GM21737 (cell line): Measurements from ENCODE around the gene ADAMTS2.

Experiments used
- ATAC-seq: cut with Tn5 transposase; IDR thresholded peaks from one replicate; pipeline ENCODE4 v1.9.1; 2021; ENCODE audit warnings: mild to moderate bottlenecking, moderate library complexity; ENCODE audit not compliant: unreplicated experiment

Gene ADAMTS2

DNA sequence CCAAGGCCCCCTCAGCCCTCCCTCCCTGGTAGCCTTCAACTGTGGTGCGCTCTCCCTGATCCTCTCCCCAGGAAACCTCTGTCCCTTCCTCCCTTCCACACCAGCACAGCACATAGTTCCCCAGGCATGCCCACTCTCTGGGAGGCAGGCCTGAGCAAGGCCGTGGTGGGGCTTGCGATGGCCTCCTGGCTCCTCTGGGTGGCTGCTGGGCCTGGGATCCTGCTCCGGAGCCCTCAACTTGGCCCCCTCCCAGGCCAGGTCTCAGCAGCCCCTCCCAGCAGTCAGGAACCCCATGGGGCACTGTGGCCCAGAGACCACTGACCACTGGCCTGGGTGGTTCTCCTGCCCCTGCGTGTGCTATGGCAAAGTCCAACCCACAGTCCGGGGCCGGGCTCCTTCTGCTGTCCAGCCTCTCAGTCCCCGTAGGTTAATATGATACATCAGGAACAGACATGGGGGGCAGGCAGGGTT, 159.3 kb downstream of the ADAMTS2 start:
- ATAC-seq, result no peak

DNA sequence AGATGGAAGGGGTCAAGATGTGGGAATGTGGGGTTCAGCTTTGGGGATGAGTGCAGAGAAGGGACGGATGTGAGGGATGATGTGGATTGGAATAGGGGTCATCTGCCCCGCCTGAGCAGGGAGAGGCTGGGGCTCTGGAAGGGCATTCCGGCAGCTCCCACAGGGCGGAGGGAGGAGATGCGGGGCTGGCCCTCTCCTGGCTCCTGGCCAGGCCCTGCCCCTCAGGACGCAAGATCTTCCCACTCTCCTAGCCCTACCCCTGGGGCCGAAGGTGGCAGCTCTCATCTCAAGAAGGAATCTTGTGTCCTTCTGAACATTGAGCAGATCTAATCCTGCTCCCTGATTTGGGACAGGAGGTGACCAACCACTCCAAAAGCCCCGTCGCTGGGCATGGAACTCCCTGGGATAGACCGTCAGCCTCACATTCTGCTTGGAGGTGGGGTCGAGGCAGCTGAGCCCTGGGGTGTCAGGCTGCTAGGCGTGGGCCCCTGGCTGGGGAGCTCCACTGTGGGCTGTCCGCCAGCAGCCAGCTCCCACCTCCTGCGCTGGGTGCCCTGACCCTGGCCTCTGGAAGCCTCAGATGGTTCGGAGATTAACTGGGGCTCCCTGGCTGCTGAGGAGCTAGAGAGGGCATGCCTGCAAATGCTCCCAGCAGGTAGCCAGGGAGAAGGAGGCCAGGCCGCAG, 159.9 kb downstream of the ADAMTS2 start:
- no peak for ATAC-seq

DNA sequence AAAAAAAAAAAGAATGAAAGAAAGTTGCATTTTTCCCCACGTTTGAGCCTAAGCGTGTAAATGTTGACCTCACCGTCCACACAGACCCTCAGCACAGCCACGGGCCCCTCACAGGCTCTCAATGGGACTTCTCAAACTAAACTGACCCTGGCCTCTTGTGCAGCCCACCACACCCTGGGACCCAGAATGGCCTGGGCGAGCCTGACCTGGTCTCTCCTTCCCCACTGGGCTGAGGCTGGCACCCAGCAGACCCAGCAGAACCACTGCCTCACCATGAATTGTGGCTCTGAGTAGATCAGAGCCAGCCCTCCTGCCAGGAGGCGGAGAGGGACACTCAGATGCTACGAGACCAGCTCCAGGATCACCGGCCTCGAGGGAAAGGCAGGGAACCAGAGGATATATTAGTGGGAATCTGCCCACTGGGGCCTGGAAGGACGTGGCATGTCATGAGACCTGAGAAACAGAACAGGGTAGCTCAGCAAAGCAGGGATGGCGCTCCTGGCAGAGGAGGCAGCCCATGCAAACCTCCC, 160.7 kb downstream of the ADAMTS2 start:
- ATAC-seq, result no peak

DNA sequence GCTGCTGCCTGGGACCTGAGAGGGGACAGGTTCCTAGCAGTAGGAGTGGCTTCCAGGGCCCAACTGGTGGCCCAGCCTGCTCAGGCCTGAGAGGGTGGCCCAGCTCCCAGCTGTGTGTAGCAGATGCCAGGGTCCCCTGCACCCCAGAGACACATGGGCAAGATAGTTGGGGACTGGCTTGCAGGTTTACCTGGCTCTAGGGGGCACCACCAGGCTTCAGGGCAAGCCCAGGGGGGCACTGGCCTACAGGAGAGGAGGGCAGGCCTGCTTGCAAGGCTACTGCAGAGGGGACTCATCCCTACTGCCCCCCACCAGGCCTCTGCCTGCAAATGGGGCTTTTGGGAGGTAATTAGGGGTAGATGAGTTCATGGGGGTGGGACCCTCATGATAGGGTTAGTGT, 161.8 kb downstream of the ADAMTS2 start:
- ATAC-seq, result no peak

DNA sequence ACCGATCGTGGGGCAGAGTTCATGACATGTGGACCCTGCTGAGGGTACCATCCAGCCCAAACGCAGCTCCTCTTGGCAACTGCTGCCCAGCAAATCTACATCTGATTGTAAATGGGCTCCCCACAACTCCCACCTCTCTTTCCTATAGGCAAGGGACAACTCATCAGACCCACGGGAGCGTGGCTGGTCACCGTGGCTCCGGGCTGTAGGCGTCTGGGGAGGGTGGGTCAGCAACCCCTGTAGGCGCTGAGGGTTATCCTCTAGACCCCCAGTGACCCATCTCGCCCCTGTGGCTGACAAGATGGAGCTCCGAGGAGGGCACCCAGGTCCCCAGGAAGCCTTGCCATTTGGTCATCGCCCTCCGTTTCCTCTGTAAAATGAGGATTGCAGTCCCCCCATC, 162.7 kb downstream of the ADAMTS2 start:
- ATAC-seq, result no peak

DNA sequence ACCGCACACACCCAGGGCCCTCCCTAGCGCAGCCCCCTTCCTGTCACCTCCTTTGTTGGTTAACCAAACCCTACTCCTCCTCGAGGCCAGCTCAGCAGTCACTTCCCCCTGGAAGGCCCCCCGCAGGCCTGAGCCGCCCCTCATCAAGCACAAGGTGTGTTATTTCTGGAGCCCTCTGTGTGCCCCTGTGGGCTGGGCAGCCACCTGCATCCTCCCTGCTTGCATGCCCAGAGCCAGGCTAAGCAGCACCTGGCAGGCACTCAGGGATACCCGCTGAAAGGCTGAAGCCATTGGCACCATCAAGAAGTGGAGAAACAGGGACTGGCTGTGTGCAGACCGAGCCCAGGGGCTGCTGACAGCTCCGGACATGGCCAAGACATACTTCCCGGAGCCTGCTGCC, 163.3 kb downstream of the ADAMTS2 start:
- ATAC-seq, result no peak

DNA sequence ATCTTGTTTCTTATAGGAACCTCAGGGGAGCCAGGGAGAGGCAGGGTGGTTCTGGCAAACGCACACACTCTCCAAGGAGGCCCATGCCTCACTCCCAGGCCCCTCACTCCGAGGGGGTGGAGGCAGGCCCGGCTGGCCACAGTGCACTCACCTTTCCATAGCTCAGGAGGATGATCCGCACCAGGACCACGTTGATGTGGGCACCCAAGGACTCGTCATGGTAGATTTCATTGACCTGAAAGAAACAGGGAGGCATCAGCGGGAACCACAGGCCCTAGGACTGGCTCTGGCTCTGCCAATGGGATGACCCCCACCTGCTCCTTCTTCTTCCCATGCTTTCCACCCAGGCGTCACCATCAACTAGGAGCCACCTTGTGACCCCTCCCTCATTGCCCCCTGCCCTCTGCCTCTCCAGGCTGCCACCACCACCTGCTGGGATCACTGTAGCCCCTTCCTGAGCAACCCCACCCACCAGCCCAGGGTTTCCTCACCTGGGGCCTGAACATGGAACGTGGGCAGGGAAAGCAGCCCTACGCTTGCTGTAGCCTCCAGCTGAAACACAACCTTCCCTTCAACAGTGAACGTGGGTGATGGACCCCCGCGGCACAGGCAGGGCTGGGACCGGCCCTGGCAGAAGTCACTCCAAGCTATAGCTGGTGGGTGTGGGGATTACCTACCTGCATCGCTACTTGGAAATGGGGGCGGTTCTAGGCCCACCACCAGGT, 164.2 kb downstream of the ADAMTS2 start:
- ATAC-seq, result no peak

DNA sequence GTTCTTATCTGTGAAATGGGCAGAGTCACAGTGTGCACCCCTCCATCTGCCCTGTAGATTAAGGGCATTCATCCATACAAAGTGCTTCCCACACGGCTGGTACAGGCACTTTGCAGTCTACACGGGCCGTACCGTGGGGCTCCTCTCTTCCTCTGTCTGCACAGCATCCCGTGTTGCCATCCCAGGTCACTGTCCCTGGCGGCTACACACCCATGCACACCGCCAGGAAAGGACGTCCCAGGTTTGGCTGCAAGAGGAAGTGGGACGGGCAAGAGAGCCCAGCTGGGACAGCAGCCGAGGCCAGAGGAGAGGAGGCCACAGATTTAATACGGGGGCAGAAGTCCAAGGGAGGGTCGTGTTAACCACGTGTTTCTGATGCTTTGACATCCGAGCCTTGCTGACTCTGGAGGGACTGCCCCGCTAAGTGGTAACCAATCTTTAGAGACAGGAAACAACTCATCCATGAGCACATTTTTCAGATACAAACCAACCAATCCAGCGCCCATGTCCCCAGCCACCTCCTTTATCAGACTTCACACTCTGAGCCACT, 165.1 kb downstream of the ADAMTS2 start:
- ATAC-seq, result no peak

DNA sequence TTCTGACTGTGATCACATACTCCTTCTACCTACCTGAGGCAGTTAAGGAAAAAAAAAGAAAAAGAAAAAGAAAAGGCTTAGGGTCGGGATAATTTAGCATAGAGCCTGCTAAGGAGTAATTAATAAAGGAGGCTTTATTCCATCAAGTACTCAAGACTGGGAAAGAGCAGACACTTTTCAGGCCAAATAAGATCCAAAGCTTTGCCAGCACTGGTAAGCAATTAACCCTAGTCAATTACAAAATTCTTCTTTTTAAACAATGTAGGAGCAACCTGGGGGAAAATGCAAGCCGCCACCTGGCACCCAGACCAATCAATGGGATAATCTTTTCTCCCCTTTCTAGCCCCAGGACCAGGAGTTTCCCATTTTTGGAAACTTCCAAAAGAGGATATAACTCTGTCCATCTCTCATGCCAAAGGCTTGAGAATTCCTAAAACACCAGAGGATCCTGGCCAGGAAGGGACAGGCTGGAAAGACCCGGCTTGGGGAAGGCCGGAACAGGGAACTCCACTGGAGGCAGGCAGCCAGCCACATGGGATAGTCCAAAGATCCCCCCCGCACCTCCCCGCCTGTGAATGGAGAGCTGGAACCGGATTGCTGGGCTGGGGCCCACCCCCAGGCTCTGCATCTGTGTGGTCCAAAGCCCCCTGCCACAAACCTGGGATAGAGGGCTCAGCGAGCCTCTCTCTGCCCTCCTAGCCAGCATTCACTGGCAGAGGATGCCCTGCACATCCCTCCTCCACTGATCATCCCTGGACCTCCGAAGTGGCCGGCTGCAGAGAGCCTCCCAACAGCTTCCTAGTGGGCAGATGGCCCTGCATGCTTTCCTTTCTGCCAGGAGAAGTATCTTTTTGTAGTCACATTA, 167.3 kb downstream of the ADAMTS2 start:
- no peak for ATAC-seq

DNA sequence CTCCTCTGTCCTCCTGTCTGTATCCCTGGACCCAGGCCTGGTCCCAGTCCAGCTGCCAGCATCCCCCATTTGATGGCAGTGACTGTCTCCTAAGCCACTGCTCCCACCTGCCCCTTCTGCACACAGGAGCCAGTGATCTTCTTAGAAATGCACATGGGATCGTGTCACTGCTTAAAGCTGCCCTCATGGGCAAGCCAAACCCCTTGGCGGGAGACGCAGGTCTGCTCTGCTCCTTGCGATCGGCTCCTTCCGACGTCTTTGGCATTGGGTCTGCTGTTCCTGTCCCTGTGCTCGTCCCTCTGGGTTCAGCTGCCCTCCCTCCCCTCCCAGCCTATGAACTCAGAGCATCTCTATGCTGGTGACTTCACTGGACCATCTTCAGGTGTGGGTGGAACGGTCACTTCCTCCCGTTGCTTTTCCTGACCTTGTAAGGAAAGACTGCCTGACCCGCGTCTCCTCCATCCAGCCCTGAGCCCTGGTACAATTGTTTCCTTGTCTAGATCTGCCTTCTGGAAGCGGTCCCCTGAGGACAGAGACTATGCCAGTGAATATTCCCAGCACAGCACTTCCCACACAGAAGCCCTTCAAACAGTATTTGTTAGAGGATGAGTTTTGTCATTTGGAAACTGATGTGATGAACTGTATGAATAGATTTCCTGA, 168.6 kb downstream of the ADAMTS2 start:
- no peak for ATAC-seq

DNA sequence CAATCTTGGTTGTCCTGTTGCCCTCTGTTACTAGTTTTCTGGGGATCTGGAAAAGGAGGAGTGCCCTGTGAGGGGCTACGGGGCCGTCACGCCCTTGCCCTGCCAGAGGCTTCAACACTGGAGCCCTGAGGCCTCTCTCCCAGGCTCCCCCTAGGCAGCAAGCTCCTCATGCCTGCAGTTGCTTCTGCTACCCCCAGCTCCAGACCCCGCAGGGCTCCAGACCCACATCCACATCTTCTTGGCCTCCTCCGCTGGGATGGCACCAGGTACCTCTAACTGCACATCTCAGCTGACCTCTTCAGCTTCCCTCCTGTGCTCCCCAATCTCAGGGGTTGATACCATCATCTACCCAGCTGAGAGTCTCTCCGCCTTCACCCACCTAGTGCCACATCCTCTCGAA, 169.1 kb downstream of the ADAMTS2 start:
- no peak for ATAC-seq

DNA sequence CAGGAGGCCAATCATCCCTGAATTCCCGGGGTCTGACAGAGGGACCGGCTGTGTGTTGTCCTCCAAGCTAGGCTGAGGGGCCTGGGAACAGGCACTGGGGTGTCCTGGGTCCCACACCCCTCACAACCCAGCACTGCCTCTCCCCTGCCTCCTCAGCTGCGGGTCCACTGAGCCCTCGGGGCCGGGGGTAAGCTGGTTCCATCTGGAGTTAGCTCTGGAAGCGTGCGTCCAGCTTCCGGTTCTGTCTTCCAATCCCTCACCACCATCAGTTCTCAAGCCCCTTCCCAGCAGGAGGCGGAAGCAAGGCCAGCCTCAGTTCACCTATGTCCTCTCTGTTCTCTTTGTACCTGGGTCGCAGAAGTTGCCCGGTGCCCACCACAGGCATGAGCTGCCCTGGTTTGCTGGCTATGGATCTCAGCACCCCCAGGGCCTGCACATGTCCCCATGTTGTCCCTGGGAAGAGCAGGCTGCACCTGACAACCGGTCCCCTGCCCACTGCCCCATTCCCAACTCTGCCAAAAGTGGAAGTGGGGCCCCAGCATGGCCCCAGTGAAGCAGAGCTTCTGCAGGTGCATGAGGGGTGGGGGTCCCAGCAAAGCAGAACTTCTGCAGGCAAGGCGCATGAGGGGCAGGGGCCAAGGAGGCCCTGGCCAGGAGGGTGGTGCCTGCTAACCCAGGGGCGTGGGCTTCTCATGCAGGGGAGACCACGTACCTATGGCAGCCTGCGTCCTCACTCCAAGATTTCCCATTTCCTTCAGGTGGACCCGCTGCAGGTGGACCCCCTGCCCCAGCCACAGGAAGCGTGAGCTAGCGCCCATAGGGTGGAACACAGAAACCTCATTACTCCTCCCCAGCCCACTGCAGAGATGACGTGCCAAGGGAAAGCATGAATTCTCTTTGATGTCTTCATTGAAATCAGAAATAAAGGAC, 173.2 kb downstream of the ADAMTS2 start:
- no peak for ATAC-seq

DNA sequence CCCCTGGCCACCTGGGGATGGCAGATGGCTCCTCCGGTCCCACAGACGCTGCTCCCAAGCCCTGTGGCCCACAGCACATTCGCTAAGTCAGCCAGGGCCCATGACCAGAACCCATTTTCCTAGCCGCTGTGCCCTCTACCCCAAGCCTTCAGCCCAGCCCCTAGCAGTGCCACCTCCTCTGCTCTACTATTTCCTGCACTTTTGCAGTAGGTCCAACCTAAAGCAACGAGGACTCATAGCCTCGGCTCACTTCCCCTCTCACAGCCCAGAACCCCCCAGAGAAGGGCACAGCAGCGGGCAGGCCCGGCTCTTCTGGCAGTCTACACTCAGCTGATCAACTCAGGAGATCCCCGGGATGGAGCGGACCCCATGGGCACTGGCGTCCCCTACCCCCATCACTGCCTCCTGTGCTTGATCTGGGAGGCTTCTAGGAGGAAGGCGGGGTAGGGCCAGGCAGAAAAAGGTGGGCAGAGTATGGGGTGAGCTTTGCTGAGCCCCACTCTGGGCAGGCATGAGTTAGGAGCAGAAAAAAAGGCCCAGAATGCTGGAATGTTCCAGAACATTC, 173.9 kb downstream of the ADAMTS2 start:
- no peak for ATAC-seq

DNA sequence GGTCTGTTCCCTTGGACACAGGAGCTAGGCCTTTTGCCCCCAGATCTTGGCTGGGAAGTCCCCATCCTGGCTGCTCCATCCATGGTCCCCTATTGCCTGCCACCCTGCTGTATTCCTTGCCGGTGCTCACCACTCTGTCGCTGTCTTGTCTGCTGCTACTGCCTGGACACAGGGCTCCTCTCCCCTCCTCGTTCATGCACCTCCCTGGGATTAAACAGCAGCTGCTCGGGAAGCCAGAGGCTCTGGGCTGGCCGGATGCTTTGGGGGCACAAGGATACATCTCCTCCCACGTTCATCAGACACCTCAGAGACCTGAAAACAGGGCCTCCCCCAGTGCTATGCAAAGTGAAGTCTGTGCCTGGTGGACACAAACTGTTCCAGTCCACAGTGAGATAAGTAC, 174.7 kb downstream of the ADAMTS2 start:
- no peak for ATAC-seq

DNA sequence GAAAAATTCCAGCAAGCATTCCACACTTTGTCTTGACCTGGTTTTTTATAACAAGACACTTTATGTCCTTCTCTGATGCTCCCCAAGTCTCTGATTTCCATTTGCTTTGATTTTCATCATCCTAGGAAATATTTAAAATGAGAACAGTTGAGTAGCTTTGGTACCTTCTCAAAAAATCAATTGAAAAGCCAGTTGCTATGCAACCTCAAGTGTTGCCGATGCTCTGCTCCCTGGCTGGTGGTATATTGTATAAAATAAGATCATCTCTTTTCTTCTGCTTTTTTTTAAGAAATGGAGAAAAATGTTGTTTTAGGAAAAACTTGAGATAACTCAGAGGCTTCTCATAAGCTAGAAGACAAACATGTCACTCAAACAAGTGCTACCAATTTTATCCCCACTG, 175.4 kb downstream of the ADAMTS2 start:
- no peak for ATAC-seq

DNA sequence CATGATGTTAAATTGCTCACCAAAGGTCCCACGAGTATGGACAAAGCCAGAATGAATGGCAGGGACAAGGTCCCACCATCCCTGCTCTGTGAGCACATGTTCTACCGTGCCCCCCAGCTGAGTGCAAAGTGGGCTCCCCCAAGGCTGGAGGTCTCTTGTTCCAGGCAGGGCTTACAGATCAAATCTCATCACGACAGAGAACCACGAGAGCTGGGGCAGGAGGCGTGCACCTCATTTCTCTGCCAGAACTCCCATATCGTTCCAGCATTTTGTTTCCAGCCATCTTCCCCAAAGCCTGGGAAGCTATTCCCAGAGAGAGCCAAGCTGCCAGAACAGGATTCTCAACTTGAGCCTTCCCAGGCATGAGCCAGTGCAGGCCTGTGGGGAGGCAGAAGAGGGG, 176.6 kb downstream of the ADAMTS2 start:
- ATAC-seq, result no peak

DNA sequence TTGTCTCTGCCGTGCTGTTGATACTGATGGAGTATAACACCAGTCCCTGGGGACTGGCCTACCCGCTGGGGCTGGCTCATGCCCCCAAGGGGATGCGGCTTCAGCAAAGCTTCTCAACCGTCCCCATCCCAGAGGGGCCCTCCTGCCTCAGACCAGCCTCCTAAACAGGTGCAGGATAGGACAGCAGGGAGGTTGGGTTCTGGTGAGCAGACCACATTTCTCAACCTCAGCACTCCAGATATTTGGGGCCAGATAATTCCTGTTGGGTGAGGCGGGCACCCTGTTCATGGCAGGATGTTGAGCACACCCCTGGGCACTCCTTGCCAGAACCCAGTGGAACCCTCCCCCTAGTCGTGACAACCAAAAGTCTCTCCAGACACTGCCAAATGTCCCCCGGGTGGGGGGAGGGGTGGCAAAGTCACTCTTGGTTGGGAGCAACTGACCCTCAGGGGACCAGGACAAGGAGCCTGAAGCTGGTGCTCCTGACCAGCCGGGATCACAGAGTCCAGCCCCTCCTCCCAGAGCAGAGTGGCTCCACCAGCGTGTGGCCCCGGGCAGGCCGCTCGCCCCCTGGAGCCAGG, 177.3 kb downstream of the ADAMTS2 start:
- ATAC-seq, result no peak

DNA sequence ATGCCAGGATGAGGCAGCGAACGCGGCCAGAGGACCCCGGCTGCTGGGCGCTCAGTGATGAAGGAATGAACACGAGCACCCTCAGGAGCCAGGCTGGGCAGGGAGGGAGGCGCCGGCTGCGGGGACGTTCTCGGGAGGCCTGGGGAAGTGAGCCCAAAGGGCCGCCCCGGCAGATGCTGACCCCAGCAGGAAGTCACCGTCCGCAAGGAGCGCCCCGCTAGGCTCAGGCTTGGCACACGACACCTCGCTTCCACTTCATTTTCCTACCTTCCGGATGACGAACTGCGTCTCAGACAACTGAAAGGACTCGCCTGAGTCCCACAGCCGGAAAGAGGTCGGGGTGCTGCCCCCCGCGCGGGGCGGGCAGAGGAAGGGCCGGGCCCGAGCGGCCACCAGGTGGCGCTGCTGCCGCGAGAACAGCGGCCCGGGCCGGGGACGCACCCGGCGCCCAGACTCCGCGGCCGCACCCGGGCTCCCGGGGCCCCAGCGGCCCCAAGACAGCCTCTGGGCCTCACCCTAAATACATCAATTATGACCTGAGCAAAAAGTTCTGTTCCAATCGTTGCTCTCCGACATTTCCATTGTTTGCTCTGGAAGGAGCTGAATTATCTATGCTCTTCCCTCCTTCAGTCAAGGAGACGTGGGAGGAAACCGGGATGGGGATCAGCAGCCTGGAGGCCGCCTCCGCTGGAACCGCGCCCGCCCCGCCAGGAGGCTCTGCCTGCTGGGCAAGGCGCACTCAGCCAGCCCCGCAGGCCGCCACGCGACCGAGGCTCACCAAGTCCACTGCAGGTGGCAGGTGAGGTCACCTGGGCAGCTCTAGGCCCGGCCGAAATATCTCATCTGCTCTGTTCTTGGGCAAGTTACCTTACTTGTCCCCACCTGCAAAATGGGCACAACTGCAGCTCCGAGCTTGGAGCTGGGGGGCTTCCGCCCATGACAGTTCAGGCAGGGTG, 178.1 kb downstream of the ADAMTS2 start:
- no peak for ATAC-seq
